CD4-positive, alpha-beta T cell treated with Interleukin-17A for 1 hour (primary cell): ENCODE data around the gene TMEM143.
"Not testable (repeated sequence)": the region's sequence is repeated elsewhere in the genome, so short reads cannot be mapped to it uniquely, and the experiment has no call there.

Experiments used
- DNase-seq: peaks from one replicate; pipeline ENCODE4 v3.0.0-alpha.2; 2020

The TMEM143 gene

DNA sequence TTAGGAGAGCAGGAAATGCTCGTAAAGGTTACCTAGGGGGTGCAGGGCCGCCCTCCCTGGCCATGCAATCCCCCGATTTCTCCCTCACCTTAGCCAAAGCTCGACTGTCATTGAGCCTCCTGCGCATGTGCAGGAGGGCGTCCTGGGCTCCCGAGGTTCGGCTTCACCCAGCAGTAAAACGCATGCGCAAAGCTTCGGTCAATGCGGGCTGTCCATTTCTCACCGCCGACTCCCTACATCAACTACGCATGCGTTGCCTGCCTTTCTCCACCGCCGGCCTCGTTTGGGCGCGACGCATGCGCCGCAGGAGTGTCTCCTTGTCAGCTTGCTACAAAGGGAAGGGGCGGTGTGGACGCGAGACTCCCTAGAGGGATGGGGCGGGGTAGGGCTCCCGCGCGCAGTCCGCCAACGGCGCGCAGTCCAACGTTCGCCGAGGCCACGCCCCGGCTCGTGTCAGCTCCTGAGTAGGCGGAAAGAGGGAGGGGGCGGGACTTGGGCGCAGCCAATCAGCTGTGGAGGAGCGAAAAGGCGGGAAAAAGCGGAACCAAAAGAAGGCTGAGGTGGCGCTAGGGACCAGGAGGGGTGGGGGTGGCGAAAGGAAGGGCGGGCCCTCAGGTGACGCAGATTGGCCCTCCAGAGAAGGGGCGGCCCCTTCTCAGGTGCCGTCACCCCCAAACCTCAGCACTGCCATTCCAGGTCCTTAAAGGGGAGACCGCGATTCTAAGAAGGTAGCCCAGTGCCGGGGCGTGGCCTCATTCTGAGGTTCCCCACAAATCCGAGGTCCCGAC is at the start of gene TMEM143, which contains the start of gene SYNGR4:
Gene TMEM143, minus strand, starts transcription at position 131 of the 788 bp plus-strand sequence. Its CDS starts 20 bp downstream, at position 111.
Gene SYNGR4, plus strand, starts transcription at position 558 of the 788 bp plus-strand sequence. CDS start 1,476 bp downstream, outside the sequence.
- peak; percentile 99 for DNase-seq

- DNase-seq: no peak
Measured at GRCh38 chr19:48405850-48406249, 42.1 kb upstream of the TMEM143 start.

DNA sequence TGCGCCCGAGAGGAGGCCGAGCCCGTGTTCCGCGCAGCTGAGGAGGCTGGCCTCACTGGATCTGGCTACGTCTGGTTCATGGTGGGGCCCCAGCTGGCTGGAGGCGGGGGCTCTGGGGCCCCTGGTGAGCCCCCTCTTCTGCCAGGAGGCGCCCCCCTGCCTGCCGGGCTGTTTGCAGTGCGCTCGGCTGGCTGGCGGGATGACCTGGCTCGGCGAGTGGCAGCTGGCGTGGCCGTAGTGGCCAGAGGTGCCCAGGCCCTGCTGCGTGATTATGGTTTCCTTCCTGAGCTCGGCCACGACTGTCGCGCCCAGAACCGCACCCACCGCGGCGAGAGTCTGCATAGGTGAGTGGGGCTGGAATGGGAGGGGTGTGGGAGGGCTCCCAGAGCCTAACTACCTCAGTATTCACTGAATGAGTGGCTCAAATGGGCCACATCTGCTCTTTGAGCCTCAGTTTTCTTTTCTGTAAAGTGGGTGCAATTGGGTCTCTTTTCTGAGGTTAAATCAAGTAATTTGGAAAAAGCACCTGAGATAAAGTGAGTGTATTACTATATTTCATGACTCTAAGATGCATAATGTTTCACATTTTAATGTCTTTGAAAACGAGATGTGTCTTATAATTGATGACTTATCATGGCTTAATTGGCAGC is 41.4 kb upstream of the TMEM143 start:
- DNase-seq: no peak

GRCh38 chr19:48403606-48404005 is 39.9 kb upstream of the TMEM143 start:
- peak; percentile 75 for DNase-seq

GRCh38 chr19:48401287-48401686 is 37.5 kb upstream of the TMEM143 start:
- no peak for DNase-seq

- DNase-seq: peak; percentile 55
Measured at GRCh38 chr19:48400018-48400742, 36.4 kb upstream of the TMEM143 start.

DNA sequence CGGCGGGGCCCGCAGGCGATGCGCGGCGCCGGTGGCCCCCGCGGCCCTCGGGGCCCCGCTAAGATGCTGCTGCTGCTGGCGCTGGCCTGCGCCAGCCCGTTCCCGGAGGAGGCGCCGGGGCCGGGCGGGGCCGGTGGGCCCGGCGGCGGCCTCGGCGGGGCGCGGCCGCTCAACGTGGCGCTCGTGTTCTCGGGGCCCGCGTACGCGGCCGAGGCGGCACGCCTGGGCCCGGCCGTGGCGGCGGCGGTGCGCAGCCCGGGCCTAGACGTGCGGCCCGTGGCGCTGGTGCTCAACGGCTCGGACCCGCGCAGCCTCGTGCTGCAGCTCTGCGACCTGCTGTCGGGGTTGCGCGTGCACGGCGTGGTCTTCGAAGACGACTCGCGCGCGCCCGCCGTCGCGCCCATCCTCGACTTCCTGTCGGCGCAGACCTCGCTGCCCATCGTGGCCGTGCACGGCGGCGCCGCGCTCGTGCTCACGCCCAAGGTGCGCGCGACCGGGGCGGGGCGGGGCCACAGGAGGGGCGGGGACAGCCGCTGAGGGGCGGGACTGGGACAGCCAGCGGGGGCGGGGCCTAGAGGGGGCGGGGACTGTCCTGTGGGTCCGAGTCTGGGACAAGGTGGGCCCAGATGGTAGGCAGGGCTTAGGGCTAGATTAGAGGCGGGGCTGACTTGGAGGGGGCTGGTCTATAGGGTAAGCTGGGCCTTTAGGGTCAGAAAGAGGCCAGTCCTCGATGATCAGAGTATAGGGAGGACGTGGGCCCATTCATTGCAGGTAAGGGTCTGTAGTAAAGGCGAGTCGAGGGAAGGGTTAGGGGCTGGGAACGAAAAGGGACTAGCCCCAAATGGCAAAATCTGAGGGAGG is 34.9 kb upstream of the TMEM143 start:
- DNase-seq: peak; percentile 90

GRCh38 chr19:48398102-48398374 is 34.3 kb upstream of the TMEM143 start:
- DNase-seq: no peak

- no peak for DNase-seq
Measured at GRCh38 chr19:48397263-48398101, 33.7 kb upstream of the TMEM143 start.

GRCh38 chr19:48396824-48397176 is 33.1 kb upstream of the TMEM143 start:
- no peak for DNase-seq

- DNase-seq: no peak
Measured at GRCh38 chr19:48396016-48396823, 32.5 kb upstream of the TMEM143 start.

- no peak for DNase-seq
Measured at GRCh38 chr19:48395499-48395898, 31.8 kb upstream of the TMEM143 start.

- no peak for DNase-seq
Measured at GRCh38 chr19:48395170-48395455, 31.4 kb upstream of the TMEM143 start.

- DNase-seq: peak; percentile 13
Measured at GRCh38 chr19:48394331-48395169, 30.8 kb upstream of the TMEM143 start.

- DNase-seq: peak; percentile 36
Measured at GRCh38 chr19:48393559-48394330, 30.0 kb upstream of the TMEM143 start, which contains the start of gene GRIN2D. Gene GRIN2D, plus strand, starts transcription at chr19:48393668. Its CDS starts 4,725 bp downstream, at chr19:48398393.

- no peak for DNase-seq
Measured at GRCh38 chr19:48392860-48393558, 29.3 kb upstream of the TMEM143 start.

GRCh38 chr19:48392006-48392344 is 28.2 kb upstream of the TMEM143 start:
- not testable (repeated sequence) for DNase-seq

GRCh38 chr19:48391100-48392005 is 27.6 kb upstream of the TMEM143 start, which contains the start of gene KDELR1:
Gene KDELR1, minus strand, starts transcription at chr19:48391551. Its CDS starts 193 bp downstream, at chr19:48391358.
- peak; percentile 74 for DNase-seq
